Measurements from ENCODE around the gene COX7A2. TPM values are rescaled to one million over a fixed set of nuclear protein-coding genes. Genes with fewer than 3 reads are reported as not detected.

Gene COX7A2
- total RNA-seq, 1 experiment from 2014 or later, result 516 TPM

- Histone ChIP-seq H2AK5ac (ENCODE audit: insufficient read length, low read length) (no peak overlapping the region), H4K20me1 (ENCODE audit: control insufficient read depth, insufficient read depth, insufficient read length) (no peaks in the 10 kb centered on the region), H3K27me3 (ENCODE audit: insufficient read depth, low read length) (peaks cover 58% of the 10 kb centered on the region), H2AFZ (ENCODE audit: low read length) (peak overlapping the region; percentile 32), H3T11ph (ENCODE audit: low read length) (no peak overlapping the region), H3K4me1 (ENCODE audit: insufficient read depth, low read length) (no peaks in the 10 kb centered on the region), H2BK5ac (ENCODE audit: insufficient read length, low read length) (no peak overlapping the region), H4K5ac (ENCODE audit: insufficient read length, low read depth, low read length) (no peak overlapping the region), H3K23ac (ENCODE audit: insufficient read length, low read depth, low read length) (no peak overlapping the region), H3K18ac (ENCODE audit: insufficient read length, low read depth, low read length) (no peak overlapping the region), H2BK20ac (ENCODE audit: low read depth, low read length, poor library complexity, severe bottlenecking) (no peak overlapping the region), H3K23me2 (ENCODE audit: insufficient read length, low read depth, low read length, poor library complexity, severe bottlenecking) (peaks cover 47% of the 10 kb centered on the region), H3K9me3 (ENCODE audit: control insufficient read depth, low read depth, low read length) (no peaks in the 10 kb centered on the region), H4K91ac (ENCODE audit: insufficient read length, low read depth, low read length) (no peak overlapping the region), H3K79me1 (ENCODE audit: insufficient read depth, low read depth, low read length, poor library complexity, severe bottlenecking) (no peaks in the 10 kb centered on the region), H3K4me2 (ENCODE audit: insufficient read depth, insufficient read length, low read length) (peak overlapping the region; percentile 97), H2BK120ac (ENCODE audit: low read depth, low read length, poor library complexity, severe bottlenecking) (no peak overlapping the region), H4K8ac (replicated peaks; ENCODE audit: insufficient read length, low read depth, low read length) (no peak overlapping the region), H3K14ac (ENCODE audit: insufficient read depth, low read length) (no peak overlapping the region), H3K4ac (ENCODE audit: low read depth, low read length) (no peak overlapping the region), H3K9ac (ENCODE audit: extremely low read depth, insufficient read length, low read length) (no peak overlapping the region), H3K79me2 (ENCODE audit: insufficient read depth, low read length) (no peaks in the 10 kb centered on the region), H3K27ac (ENCODE audit: insufficient read length, low read depth, low read length) (no peak overlapping the region), H2BK15ac (ENCODE audit: low read depth, low read length) (no peak overlapping the region), H3K56ac (ENCODE audit: insufficient read length, low read depth, low read length) (no peak overlapping the region), H2BK12ac (ENCODE audit: insufficient read length, low read depth, low read length) (no peak overlapping the region)
- no CpG with 5 or more reads among the region's 47 CpGs for WGBS (ENCODE audit: extremely low coverage, insufficient read length, low lambda C conversion rate)
- DNase-seq, result peak; percentile 41
- Mint-ChIP-seq H3K36me3 (ENCODE audit: insufficient read depth in 1 of 3, low read depth in 3 of 3) (no peaks in the 10 kb centered on the region; a peak in 1 of 7 replicates), H3K4me1 (peaks cover 55 to 62% of the 10 kb centered on the region in 2 experiments), H3K27me3 (ENCODE audit: low read depth) (peaks cover 96% of the 10 kb centered on the region), H3K4me3 (peak overlapping the region; percentile 77 to 92), H3K9me3 (no peaks in the 10 kb centered on the region; a peak in 2 of 5 replicates), H3K27ac (peak overlapping the region in 1 of 3 experiments; percentile 33; a peak in 1 of 7 replicates)
- no peak for TF ChIP-seq CTCF (conservative IDR thresholded peaks at IDR 0.05)
Measured at GRCh38 chr6:75204959-75205775, 38.4 kb downstream of the COX7A2 start.
